Ramos (cell line): ENCODE data around the gene SDK1.
"Not testable (repeated sequence)": the region's sequence is repeated elsewhere in the genome, so short reads cannot be mapped to it uniquely, and the experiment has no call there.

ENCODE experiments used
- in situ Hi-C: fragments of 300-500 bp; cut with MboI; formaldehyde crosslinking; loops from one replicate; pipeline ENCODE4 v1.14.3; 2022; ENCODE audit warnings: low sequenced_read_pairs; ENCODE audit not compliant: unreplicated experiment

SDK1 gene

DNA sequence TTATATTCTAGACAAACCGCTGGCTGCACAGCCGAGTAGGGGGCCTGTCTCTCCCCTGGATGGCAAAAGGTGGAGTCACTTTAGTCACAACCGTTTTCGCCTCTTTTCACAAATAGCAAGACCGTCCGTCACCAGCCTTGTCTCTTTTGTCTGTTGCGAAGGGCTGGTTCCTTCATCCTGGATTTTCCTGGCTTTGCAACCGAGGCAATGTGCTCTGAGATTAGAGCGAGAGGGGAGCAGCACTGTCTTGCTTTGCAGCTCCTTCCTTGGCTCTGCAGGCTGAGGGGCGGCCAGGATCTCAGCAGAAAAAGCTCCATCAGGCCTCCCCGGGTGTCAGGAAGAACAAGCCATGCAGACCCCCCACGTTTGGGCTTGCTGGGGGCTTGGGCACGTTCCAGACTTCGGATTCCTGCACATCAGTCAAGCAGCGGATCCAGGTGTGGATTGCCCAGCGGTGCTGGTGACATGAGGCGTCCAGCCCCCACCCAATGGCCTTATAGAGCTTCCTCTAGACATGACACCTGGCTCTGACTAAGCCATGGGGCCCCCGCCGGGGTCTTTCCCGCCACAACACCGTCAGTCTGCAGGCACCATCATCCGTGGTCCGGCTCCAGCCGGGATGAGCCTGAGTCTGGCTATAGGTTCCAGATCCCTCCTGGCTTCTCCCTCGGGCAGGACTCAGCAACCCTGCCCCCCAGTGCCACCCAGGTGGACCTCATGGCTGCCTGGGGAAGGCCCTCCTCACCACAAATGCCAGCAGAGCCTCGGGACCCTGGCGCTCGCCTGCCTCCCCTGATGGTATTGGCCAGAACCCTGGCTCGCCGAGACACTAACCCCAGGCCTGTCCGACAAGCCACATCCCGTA, 913.5 kb downstream of the SDK1 start:
- in situ Hi-C loops, result no loop called here

DNA sequence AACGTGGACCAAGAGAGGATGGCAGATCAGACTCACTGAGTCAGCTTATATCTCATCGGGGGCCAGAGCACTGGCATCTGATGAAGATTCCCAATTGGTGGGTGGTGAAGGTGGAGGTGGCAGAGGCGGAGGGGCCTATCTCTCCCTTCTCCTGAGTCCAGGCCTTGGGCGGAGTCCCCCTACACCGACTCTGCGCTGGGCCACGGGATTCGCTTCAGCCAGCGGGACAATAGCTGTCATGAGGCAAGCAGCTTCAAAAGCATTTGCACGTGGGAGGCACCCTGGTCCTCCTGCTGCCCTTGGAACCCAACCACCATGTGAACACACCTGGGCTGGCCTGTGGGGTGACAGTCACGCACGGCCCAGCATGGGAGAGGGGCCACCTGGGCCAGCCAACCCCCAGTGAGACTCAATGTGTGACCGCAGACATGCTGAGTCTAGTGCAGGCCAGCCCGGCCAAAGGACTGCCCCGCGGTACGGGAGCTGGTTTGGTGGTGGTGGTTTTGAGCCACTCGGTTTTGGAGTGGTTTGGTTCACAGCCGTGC, 914.2 kb downstream of the SDK1 start:
- in situ Hi-C loops, result no loop called here

DNA sequence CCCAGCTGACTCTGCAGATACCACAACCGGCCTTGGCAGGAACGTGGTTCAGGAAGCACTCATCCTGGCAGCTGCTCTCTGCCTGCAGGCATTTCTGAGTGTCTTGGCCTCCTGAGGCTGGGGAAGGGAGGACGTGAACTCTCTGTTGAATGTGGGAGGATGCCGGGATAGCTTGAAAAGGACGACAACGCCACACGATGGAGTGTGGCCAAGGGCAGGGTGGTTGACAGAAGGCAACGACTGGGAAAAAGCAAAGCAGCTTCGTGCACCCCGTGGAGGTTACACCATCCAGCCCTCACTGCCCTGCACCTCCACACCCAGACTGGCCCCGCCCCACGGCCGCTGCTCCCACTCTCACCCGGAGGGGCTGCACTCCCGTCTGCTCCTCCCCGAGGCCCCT, 915.0 kb downstream of the SDK1 start:
- in situ Hi-C loops, result no loop called here

DNA sequence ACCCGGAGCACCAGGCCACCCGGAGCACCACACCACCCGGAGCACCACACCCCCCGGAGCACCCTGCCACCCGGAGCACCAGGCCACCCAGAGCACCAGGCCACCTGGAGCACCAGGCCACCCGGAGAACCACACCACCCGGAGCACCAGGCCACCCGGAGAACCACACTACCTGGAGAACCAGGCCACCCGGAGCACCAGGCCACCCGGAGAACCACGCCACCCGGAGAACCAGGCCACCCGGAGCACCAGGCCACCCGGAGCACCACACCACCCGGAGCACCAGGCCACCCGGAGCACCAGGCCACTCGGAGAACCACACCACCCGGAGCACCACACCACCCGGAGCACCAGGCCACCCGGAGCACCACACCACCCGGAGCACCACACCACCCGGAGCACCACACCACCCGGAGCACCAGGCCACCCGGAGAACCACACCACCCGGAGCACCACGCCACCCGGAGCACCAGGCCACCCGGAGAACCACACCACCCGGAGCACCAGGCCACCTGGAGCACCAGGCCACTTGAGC, 916.1 kb downstream of the SDK1 start:
- in situ Hi-C loops, result not testable (repeated sequence)

DNA sequence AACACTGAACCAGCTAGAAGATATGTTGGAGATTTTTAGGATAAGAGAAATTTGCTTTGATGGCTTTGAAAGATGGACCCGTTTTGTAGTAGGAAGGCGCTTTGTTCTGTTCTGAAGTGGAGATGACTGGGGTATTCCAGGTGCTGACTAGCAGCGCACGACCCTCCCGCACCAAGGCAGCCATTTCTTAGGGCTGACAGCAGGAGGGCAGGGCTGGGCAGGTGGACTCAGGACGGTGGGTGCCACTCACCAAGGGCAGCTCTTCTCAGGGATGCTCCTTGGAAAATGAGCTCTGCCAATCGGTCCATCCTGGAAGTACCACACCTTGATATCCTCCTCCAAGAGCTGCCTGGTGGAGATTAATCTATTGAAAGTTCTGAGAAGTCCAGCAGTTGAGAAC, 917.4 kb downstream of the SDK1 start:
- in situ Hi-C loops, result no loop called here

DNA sequence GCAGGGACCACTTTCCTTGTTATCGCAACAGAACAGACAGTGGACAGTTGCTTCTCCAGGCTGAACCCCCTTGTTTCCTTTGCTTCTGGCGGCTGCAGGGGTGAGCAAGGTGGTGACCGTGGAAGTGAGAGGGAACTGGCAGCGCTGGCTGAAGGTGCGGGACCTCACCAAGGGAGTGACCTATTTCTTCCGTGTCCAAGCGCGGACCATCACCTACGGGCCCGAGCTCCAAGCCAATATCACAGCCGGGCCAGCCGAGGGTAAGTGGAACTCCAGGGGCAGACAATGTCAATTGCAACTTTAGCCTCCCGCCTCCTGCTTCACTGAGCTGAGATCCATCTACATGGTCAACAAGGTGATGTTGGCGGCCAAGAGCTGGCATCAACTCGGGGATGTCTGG, 919.0 kb downstream of the SDK1 start:
- in situ Hi-C loops, result no loop called here

DNA sequence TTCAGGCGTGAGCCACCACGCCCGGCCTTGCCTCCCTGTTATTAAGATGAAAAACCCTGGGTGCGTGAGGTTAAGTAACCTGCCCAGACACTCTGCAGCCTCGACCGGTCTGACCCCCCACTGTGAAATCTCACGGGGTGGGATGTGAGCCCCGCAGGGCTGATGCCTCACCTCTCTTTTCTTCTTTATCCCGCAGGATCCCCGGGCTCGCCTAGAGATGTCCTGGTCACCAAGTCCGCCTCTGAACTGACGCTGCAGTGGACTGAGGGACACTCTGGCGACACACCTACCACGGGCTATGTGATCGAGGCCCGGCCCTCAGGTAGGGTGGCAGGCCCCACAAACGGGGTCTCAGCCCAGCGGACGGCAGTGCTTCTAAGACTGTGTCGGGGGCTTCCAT, 920.0 kb downstream of the SDK1 start:
- in situ Hi-C loops, result no loop called here

DNA sequence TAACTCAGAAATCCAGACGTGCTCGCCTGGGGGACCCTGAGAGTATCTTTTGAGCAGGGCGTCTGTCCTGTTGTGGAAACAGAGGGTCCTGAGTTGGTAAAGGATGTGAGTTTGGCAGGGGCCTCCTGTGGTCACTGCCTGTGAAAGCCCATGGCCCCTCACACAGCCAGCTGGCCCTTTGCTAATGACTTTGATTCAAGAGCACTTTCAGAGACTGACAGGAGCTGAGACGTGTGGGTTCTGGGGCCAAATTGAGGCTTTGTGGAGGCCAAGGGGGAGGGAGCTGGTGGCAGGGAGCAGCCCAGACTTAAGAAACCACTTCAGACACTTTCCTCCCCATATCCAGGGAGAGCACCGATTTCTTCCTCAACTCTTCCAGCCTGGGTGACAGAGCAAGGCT, 921.6 kb downstream of the SDK1 start:
- in situ Hi-C loops, result no loop called here

DNA sequence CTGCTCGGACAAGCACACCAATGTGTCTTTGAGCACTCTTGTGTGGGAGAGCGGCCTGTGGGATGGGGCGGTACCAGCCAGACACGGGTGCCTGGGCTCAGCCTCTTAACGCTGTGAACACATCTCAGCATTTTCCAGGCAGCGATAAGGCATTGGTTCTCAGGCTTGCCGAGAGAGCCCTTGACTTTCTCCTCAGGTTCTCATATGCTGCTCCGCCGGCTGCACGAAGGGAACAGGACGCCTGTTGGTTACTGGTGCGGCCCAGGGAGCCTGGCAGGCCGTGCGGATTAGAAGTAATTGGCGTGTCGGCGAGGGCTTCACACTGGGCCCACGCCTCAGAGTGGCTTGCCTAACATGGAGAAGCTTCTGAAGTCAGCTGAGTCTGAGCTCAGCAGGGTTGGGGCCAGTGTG, 924.3 kb downstream of the SDK1 start:
- in situ Hi-C loops, result no loop called here

DNA sequence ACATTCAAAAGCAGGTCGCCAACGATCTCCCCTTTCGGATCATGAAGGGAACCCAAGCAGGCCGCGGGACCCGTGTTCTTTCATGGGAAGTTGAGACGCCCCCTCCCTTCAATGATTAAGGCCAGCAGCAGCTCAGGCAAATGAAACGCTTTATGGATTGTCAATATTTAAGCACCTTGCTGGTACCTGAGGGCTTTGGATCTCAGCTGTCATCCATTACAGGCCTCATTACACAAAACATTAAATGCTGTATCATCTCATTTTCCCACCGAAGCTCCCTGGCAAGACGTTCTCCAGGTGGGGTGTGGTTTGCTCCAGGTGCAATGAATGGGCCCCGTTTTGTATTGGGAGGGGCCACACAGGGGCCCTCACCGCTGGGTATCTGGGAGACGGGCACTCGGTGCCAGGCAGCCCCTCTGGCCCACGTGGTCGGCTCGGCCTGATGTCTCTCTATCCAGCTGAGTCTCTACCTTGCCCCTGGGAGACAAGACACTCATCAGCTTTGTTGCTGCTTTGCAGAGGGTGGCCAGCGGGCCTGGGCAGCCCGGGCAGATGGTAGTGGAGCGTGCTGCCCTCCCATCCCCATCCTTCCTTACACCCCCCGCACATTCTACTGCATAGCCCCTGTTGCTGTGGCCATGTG, 925.0 kb downstream of the SDK1 start:
- in situ Hi-C loops, result no loop called here

DNA sequence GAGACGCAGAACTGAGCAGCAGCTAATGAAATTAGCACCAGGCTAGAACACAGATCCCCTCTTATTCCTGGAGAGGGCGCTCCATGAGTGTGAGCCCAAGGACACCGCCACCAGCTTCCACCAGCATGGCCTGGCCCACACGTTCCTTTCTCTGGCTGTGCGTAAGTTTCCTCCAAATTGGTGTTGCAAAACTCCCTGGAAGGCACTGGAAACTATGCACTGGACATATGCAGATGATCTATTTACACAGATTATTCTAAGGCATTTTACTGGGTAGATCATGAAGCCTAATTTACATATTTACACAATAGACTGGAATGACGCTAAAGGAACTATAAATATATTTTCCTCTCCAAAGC, 925.5 kb downstream of the SDK1 start:
- in situ Hi-C loops, result no loop called here

DNA sequence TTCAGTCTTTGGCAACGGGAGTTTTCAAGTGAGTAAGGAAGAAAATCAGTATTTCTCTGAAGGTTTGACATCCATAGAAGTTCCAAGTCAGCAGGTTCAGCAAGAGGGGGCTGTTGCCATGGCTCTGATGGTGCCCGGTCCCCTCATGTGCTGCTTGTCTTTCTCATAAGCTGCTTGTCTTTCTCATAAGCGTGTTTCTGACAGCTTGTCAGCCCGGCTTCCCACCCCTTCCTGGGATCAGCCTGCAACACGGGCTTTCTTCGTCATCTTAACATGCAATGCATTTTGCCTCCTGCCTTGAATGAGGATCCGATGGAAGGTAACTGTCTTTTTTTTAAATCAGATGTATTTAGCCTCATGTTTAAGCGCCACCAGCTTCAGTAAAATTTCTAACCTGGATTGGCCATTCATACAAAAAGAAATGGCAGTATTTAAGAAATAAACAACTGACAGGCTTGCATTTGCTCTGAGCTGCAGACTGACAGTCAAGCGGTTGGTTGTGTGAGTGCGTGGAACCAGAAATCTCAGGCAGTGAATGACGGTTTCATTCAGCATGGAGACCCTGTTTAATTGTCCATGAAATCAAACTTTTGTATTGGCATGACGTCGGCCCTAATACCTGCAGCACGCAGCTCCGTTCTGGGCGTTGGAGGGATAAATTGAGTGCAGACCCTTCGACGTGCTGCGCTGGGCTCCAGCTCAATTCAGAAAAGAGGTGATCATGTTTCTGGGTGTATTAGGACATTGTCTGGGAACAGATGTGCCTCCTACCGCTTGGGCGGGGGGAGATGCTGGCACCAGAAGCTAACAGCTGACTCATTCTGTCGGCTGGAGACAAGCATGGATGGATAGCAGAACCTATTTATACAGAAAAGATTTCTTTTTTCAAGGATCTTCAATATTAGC, 926.3 kb downstream of the SDK1 start:
- in situ Hi-C loops, result no loop called here

DNA sequence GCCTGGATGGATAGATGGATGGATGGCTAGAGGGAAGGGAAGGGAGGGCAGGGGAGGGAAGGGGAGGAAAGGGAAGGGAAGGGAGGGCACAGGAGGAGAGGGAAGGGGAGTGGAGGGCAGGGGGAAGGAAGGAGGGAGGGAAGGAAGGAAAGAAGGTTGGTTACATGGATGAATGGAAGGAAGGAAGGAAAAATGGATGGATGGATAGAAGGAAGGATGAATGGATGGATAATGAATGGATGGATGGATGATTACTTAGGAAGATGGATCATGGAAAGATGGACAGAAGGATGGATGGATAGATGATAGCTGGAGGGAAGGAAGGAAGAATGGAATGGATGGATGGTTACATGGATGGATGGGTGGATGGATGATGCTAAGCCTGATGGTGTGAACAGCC, 929.3 kb downstream of the SDK1 start:
- in situ Hi-C loops, result no loop called here

DNA sequence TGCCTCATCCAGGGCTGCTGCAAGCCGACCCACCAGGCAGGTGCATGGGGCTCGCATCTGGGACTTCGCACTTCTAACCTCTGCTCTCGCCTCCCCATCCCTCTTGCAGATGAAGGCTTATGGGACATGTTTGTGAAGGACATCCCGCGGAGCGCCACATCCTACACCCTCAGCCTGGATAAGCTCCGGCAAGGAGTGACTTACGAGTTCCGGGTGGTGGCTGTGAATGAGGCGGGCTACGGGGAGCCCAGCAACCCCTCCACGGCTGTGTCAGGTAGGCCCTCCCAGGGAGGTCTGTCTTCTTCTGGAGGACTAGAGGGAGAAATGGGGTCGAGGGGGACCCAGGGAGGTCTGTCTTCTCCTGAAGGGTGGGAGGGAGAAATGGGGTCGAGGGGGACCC, 932.1 kb downstream of the SDK1 start:
- in situ Hi-C loops, result no loop called here

DNA sequence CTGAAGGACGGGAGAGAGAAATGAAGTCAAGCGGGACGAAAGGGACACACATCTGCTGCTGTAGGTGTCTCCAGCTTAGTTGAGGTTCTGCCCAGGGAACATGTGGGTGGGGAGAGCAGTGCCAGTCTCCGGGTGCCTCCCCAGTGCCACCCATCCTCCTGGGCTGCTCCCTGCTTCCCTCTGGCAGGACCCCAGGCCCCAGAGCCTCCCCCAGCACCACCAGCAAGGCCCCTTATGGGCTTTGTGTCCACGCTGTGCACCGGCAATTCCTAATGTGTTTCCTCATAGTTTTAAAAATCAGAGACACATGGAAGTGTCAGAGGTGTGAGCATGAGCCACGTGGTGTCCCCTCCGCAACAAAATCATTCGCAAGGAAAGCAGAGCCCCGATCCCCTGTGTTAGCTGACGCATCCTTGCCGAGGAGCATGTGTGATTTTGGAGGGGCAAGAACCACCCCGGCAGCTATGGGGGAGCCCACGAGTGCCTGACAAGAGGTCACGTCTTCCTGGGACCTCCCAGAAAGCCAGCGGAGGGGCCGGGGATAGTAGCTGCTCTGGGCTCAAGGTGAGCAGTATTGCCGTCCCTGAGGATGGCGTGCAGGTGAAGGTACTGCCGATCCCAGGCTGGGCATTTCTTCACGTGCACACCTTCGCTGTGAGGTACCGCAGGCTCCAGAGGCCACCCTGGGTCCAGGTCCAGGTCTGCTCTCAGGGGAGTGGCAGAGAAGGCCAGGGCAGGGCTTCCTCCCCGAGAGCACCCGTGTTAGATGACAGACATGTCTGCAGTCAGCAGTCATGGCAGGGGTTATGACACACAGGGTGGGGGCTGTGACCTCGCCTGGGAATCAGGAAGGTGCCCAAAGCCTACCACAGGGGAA, 932.8 kb downstream of the SDK1 start:
- in situ Hi-C loops, result no loop called here

DNA sequence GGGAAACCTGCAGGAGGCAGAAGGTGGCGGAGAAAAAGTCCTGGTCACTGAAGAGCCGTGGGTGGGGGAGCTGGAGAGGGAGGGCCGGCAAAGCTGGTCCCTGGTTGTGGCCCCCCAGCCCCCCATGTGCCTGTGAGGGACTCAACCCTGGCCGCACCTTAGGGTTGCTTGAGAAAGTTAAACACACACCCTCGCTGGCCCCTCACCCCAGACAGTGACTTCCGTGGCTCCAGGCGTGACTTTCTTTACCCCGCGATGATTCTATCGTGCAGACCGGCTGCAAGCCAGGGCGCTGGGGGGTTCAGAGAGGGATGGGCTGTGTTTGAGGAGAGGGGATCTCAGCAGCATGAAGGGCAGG, 933.4 kb downstream of the SDK1 start:
- in situ Hi-C loops, result no loop called here

DNA sequence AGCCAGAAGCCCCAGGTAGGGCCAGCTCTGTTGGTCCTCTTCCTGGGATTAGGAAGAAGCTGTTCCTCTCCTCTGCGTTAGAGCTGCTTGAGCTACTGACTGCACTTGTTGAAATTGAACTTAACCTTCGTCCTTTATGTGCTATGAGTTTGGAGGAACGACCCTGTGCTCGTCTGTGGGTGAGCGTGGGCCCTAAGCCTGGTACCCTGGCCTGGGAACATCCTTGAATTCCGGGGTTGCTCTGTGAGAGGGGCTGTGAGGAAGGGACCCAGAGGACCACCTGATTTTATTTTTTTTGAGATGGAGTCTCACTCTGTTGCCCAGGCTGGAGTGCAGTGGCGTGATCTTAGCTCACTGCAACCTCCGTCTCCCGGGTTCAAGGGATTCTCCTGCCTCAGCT, 933.8 kb downstream of the SDK1 start:
- in situ Hi-C loops, result no loop called here

DNA sequence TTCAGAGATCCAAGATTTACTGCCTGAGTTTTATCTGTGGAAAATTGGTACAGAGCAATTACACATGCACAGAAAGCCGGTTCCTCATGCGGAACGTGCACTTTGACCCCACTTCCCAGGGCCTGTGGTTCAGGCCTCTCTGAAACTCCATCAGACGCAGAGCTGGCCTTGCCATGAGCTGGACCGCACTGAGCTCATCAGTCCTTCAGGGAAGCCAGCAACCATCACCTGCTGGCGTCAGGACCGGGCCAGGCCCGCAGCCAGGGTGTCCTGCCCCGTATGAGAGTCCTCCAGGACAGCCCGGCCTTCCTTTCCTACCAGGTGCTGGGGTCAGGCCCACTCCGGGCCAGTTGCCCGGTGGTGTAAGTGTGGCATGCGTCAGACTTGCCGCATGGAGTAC, 934.5 kb downstream of the SDK1 start:
- in situ Hi-C loops, result no loop called here

DNA sequence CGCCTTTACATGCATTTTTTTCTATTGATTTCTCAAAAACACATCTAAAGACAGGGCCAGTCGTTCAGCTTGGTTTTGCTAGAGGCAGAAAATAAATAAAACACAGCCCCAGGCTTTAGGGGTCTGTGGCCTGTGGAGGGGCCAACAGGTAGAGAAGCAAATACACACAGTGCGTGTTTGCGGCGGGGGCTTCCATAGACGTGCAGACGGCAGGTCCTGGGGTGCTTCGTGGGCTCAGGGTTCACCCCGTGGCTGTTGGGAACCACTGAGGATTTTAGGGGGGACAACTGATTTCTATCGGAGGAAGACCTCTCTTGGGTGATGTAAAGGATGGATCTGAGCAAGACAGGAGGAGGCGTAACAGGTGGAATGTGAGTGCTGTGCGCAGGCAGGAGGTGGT, 935.3 kb downstream of the SDK1 start:
- in situ Hi-C loops, result no loop called here

DNA sequence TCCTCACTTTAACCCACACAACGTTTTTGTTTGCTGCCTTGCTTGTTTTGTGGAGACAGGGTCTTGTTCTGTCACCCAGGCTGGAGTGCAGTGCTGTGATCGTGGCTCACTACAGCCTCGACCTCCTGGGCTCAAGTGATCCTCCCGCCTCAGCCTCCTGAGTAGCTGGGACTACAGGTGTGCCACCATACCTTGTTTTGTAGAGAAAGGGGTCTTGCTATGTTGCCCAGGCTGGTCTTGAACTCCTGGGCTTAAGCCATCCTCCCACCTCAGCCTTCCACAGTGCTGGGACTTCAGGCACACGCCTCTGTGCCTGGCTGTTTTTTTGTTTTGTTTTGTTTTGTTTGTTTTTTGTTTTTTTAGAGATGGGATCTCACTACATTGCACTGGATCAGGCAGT, 935.8 kb downstream of the SDK1 start:
- in situ Hi-C loops, result not testable (repeated sequence)
